ENCODE measurements around the gene PMS1.
"Not testable (repeated sequence)": the region's sequence is repeated elsewhere in the genome, so short reads cannot be mapped to it uniquely, and the experiment has no call there.

The PMS1 gene

GRCh38 chr2:189783927-189784867, at the start of gene PMS1, which contains the start of gene ORMDL1:
TSS of gene PMS1 (plus strand) at chr2:189784450. CDS start at chr2:189791810, 7,360 bp downstream.
TSS of gene ORMDL1 (minus strand) at chr2:189784339. CDS start at chr2:189782595, 1,744 bp downstream.
- TF ChIP-seq MAX (IDR thresholded peaks at IDR 0.05; ENCODE audit: low read depth, low read length) (peak; percentile 72), POLR2A (IDR thresholded peaks at IDR 0.05; ENCODE audit: extremely low read depth, insufficient read length) (peak; percentile 89), CTCF (IDR thresholded peaks at IDR 0.05; ENCODE audit: low read depth, low read length) (no peak), MYC (IDR thresholded peaks at IDR 0.05; ENCODE audit: low read depth, low read length) (peak; percentile 48; the same call in 1 of the 2 replicates)
- peak; percentile 98 for DNase-seq (ENCODE audit: low read depth)
- H3K4me3 ChIP-seq (ENCODE audit: low read depth, low read length), result peak within 1 kb of the TSS; percentile 76

GRCh38 chr2:189751080-189751658, 33.1 kb upstream of the PMS1 start:
- peak; percentile 57 for DNase-seq (ENCODE audit: low read depth)
- no peak overlapping the region for H3K4me3 ChIP-seq (ENCODE audit: low read depth, low read length)
- peak; percentile 82 for TF ChIP-seq CTCF (IDR thresholded peaks at IDR 0.05; ENCODE audit: low read depth, low read length)
- TF ChIP-seq MAX (IDR thresholded peaks at IDR 0.05; ENCODE audit: low read depth, low read length), result no peak

GRCh38 chr2:189756311-189756952, 27.8 kb upstream of the PMS1 start:
- no peak overlapping the region for H3K4me3 ChIP-seq (ENCODE audit: low read depth, low read length)
- TF ChIP-seq MAX (IDR thresholded peaks at IDR 0.05; ENCODE audit: low read depth, low read length) (no peak), MYC (IDR thresholded peaks at IDR 0.05; ENCODE audit: low read depth, low read length) (no peak), POLR2A (IDR thresholded peaks at IDR 0.05; ENCODE audit: extremely low read depth, insufficient read length) (no peak), CTCF (IDR thresholded peaks at IDR 0.05; ENCODE audit: low read depth, low read length) (no peak)
- DNase-seq (ENCODE audit: low read depth), result no peak

- not testable (repeated sequence) for H3K4me3 ChIP-seq (ENCODE audit: low read depth, low read length); DNase-seq (ENCODE audit: low read depth)
Measured at GRCh38 chr2:189760154-189760553, 24.1 kb upstream of the PMS1 start.

GRCh38 chr2:189762229-189762550, 22.1 kb upstream of the PMS1 start:
- TF ChIP-seq MYC (IDR thresholded peaks at IDR 0.05; ENCODE audit: low read depth, low read length), result no peak
- no peak for TF ChIP-seq MAX (IDR thresholded peaks at IDR 0.05; ENCODE audit: low read depth, low read length)
- TF ChIP-seq POLR2A (IDR thresholded peaks at IDR 0.05; ENCODE audit: extremely low read depth, insufficient read length), result no peak
- no peak for TF ChIP-seq CTCF (IDR thresholded peaks at IDR 0.05; ENCODE audit: low read depth, low read length)
- DNase-seq (ENCODE audit: low read depth), result no peak
- H3K4me3 ChIP-seq (ENCODE audit: low read depth, low read length), result peak overlapping the region; percentile 97

Data from NB4 (cell line).